Neuron (in vitro differentiated cells): ENCODE measurements around the gene VWA3B.
"Not testable (repeated sequence)": the region's sequence is repeated elsewhere in the genome, so short reads cannot be mapped to it uniquely, and the experiment has no call there.

ENCODE experiments used
- H2AFZ ChIP-seq: one replicate; pipeline ENCODE4 v1.6.1; 2013; ENCODE audit warnings: low read depth, mild to moderate bottlenecking, inconsistent platforms, low read length, moderate library complexity
- H3K27me3 ChIP-seq: one replicate; pipeline ENCODE4 v1.6.1; 2013; ENCODE audit warnings: low read length; ENCODE audit not compliant: insufficient read depth
- H3K36me3 ChIP-seq: one replicate; pipeline ENCODE4 v1.6.1; 2013; ENCODE audit warnings: low read length; ENCODE audit not compliant: insufficient read depth
- H3K4me1 ChIP-seq: one replicate; pipeline ENCODE4 v1.6.1; 2013; ENCODE audit warnings: low read length; ENCODE audit not compliant: insufficient read depth
- H3K4me3 ChIP-seq: 2 replicates; pipeline ENCODE4 v1.5.1; 2013; ENCODE audit warnings: mild to moderate bottlenecking, low read length, moderate library complexity
- H3K9me3 ChIP-seq: one replicate; pipeline ENCODE4 v1.6.1; 2013; ENCODE audit warnings: low read length

VWA3B gene

GRCh38 chr2:98295275-98295674 lies 208.3 kb downstream of the VWA3B start:
- Histone ChIP-seq H3K4me3 (no peak overlapping the region), H2AFZ (no peak overlapping the region), H3K27me3 (no peaks in the 10 kb centered on the region), H3K36me3 (no peaks in the 10 kb centered on the region), H3K4me1 (peaks cover 11% of the 10 kb centered on the region), H3K9me3 (peaks cover 2% of the 10 kb centered on the region)

GRCh38 chr2:98295721-98296414 lies 208.9 kb downstream of the VWA3B start:
- Histone ChIP-seq H3K4me3 (no peak overlapping the region), H3K4me1 (peaks cover 11% of the 10 kb centered on the region), H3K27me3 (no peaks in the 10 kb centered on the region), H3K36me3 (no peaks in the 10 kb centered on the region), H2AFZ (no peak overlapping the region), H3K9me3 (peaks cover 2% of the 10 kb centered on the region)

- Histone ChIP-seq H2AFZ (no peak overlapping the region), H3K36me3 (no peaks in the 10 kb centered on the region), H3K27me3 (no peaks in the 10 kb centered on the region), H3K4me1 (peaks cover 11% of the 10 kb centered on the region), H3K4me3 (no peak overlapping the region), H3K9me3 (peaks cover 2% of the 10 kb centered on the region)
Measured at GRCh38 chr2:98296440-98296839, 209.5 kb downstream of the VWA3B start.

GRCh38 chr2:98297817-98298682 lies 211.1 kb downstream of the VWA3B start:
- peaks cover 2% of the 10 kb centered on the region for H3K9me3 ChIP-seq
- H2AFZ ChIP-seq = no peak overlapping the region
- no peaks in the 10 kb centered on the region for H3K27me3 ChIP-seq
- H3K4me3 ChIP-seq = no peak overlapping the region
- no peaks in the 10 kb centered on the region for H3K36me3 ChIP-seq
- H3K4me1 ChIP-seq = peaks cover 11% of the 10 kb centered on the region

GRCh38 chr2:98298683-98299164 lies 211.8 kb downstream of the VWA3B start:
- no peak overlapping the region for H3K4me3 ChIP-seq

GRCh38 chr2:98299211-98299905 lies 212.4 kb downstream of the VWA3B start:
- peaks cover 2% of the 10 kb centered on the region for H3K9me3 ChIP-seq
- H3K4me3 ChIP-seq = no peak overlapping the region
- H3K36me3 ChIP-seq = no peaks in the 10 kb centered on the region
- peaks cover 11% of the 10 kb centered on the region for H3K4me1 ChIP-seq
- no peak overlapping the region for H2AFZ ChIP-seq
- H3K27me3 ChIP-seq = no peaks in the 10 kb centered on the region

More at GRCh38 chr2:98298683-98299164, 211.8 kb downstream of the VWA3B start:
- Histone ChIP-seq H3K4me1 (peaks cover 11% of the 10 kb centered on the region), H3K36me3 (no peaks in the 10 kb centered on the region), H3K9me3 (peaks cover 2% of the 10 kb centered on the region), H3K27me3 (no peaks in the 10 kb centered on the region), H2AFZ (no peak overlapping the region)

GRCh38 chr2:98300141-98300874 lies 213.3 kb downstream of the VWA3B start:
- no peak overlapping the region for H3K4me3 ChIP-seq

GRCh38 chr2:98301469-98301868 lies 214.5 kb downstream of the VWA3B start:
- Histone ChIP-seq H3K4me1 (peaks cover 11% of the 10 kb centered on the region), H3K36me3 (no peaks in the 10 kb centered on the region), H2AFZ (no peak overlapping the region), H3K27me3 (no peaks in the 10 kb centered on the region), H3K9me3 (peaks cover 7% of the 10 kb centered on the region), H3K4me3 (no peak overlapping the region)

More at GRCh38 chr2:98300141-98300874, 213.3 kb downstream of the VWA3B start:
- Histone ChIP-seq H3K4me1 (peaks cover 11% of the 10 kb centered on the region), H3K36me3 (no peaks in the 10 kb centered on the region), H3K27me3 (no peaks in the 10 kb centered on the region), H2AFZ (no peak overlapping the region), H3K9me3 (peaks cover 7% of the 10 kb centered on the region)

- not testable (repeated sequence) for H3K36me3 ChIP-seq, H3K4me3 ChIP-seq, H3K4me1 ChIP-seq, H3K27me3 ChIP-seq, H2AFZ ChIP-seq, H3K9me3 ChIP-seq
Measured at GRCh38 chr2:98307131-98307696, 220.2 kb downstream of the VWA3B start.

- Histone ChIP-seq H2AFZ (no peak overlapping the region), H3K9me3 (peaks cover 11% of the 10 kb centered on the region), H3K4me3 (no peak overlapping the region), H3K27me3 (no peaks in the 10 kb centered on the region), H3K36me3 (peaks cover 3% of the 10 kb centered on the region), H3K4me1 (no peaks in the 10 kb centered on the region)
Measured at GRCh38 chr2:98308068-98308467, 221.1 kb downstream of the VWA3B start.

- Histone ChIP-seq H2AFZ (no peak overlapping the region), H3K4me3 (no peak overlapping the region), H3K4me1 (no peaks in the 10 kb centered on the region), H3K36me3 (peaks cover 3% of the 10 kb centered on the region), H3K9me3 (peaks cover 11% of the 10 kb centered on the region), H3K27me3 (no peaks in the 10 kb centered on the region)
Measured at GRCh38 chr2:98308532-98308931, 221.6 kb downstream of the VWA3B start.

- Histone ChIP-seq H3K9me3 (peaks cover 11% of the 10 kb centered on the region), H2AFZ (no peak overlapping the region), H3K27me3 (no peaks in the 10 kb centered on the region)
Measured at GRCh38 chr2:98309580-98309979, 222.6 kb downstream of the VWA3B start.

More at GRCh38 chr2:98309580-98309979, 222.6 kb downstream of the VWA3B start:
- Histone ChIP-seq H3K4me1 (no peaks in the 10 kb centered on the region), H3K4me3 (no peak overlapping the region), H3K36me3 (peaks cover 3% of the 10 kb centered on the region)
